Measurements from ENCODE around the gene DNAJC18. TPM values are rescaled to one million over a fixed set of nuclear protein-coding genes. Genes with fewer than 3 reads are reported as not detected.

The DNAJC18 gene
- total and polyA plus RNA-seq, 8 donors, result under 0.01 to 12.1 (median 2.3) TPM; not detected in 1

DNA sequence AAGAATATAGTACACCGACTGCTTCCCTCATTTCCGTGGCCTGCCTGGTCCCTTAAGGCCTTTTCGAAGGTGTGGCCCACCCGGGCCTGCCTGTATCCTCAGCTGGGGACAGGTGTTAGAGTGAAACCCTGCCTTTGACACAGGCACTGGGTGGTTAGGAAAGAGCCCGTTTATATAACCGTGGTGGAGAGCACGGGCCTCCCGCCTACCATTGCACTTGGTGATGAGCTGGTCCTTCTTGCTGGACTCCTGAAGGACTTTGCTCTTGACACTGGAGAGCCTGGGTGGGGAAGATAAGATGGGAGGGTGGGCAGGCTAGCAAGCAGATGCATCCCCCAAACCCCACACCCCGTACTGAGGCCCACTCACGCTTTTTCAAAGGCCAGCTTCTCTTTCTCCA is 37.8 kb downstream of the DNAJC18 start:
- TF ChIP-seq, protein P1, sequence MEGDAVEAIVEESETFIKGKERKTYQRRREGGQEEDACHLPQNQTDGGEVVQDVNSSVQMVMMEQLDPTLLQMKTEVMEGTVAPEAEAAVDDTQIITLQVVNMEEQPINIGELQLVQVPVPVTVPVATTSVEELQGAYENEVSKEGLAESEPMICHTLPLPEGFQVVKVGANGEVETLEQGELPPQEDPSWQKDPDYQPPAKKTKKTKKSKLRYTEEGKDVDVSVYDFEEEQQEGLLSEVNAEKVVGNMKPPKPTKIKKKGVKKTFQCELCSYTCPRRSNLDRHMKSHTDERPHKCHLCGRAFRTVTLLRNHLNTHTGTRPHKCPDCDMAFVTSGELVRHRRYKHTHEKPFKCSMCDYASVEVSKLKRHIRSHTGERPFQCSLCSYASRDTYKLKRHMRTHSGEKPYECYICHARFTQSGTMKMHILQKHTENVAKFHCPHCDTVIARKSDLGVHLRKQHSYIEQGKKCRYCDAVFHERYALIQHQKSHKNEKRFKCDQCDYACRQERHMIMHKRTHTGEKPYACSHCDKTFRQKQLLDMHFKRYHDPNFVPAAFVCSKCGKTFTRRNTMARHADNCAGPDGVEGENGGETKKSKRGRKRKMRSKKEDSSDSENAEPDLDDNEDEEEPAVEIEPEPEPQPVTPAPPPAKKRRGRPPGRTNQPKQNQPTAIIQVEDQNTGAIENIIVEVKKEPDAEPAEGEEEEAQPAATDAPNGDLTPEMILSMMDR (IDR thresholded peaks at IDR 0.05), result no peak
- no peak for TF ChIP-seq POLR2AphosphoS5 (IDR thresholded peaks at IDR 0.05)
- intact Hi-C loops (cut with DNase I; ENCODE audit: low total_unique reads), result no loop called here
- Histone ChIP-seq H3K27me3 (no peaks in the 10 kb centered on the region), H3K4me3 (no peak overlapping the region), H3K9me3 (no peaks in the 10 kb centered on the region), H3K4me1 (peaks cover 10 to 16% (median 15%) of the 10 kb centered on the region in 4 donors), H3K27ac (no peak overlapping the region), H3K36me3 (peaks cover 0 to 3% (median 0%) of the 10 kb centered on the region in 4 donors)
- 86 to 92% (median 90%) methylated on average over 7 to 10 of the region's 10 CpGs for WGBS, 5 donors
- no peak for DNase-seq

DNA sequence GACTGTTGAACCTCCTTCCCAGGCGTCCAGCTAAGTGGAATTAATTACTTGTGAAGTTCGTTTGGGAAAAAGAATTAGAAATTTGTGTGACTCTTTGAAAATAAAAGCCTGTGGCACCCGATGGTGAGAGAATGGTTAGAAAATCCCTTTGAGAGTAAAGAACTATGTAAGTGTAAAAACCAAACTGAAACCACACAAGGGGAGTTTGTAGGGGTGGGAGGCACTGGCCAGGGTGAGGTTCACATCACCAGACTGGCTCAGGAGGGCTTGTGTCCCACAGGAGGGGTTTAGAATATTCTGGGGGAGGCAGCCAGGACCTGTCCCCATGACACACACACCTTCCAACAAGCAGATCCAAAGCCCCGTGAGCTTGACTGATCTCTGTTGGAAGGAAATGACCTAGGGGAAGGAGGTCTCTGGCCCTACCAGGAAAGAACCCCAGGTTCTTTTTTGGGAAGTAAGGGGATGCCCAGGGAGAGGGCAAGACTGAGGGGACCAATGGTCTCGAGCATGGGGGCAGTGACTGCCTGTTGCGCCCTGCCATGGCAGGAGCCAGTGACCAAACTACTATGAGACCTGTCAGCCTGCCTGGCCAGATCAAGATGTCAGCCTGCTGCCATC is 39.7 kb downstream of the DNAJC18 start:
- Histone ChIP-seq H3K4me3 (no peak overlapping the region), H3K9me3 (no peaks in the 10 kb centered on the region), H3K27me3 (peaks cover 0 to 11% (median 0%) of the 10 kb centered on the region in 3 donors), H3K27ac (no peak overlapping the region), H3K4me1 (peaks cover 14 to 25% (median 19%) of the 10 kb centered on the region in 4 donors), H3K36me3 (peaks cover 0 to 3% (median 0%) of the 10 kb centered on the region in 4 donors)
- intact Hi-C loops (cut with DNase I; ENCODE audit: low total_unique reads), result no loop called here
- TF ChIP-seq POLR2A (IDR thresholded peaks at IDR 0.05), result no peak
- no peak for TF ChIP-seq EP300 (IDR thresholded peaks at IDR 0.05)
- TF ChIP-seq POLR2AphosphoS5 (IDR thresholded peaks at IDR 0.05), result no peak
- TF ChIP-seq, protein P1 (IDR thresholded peaks at IDR 0.05), result no peak
- no peak for DNase-seq
- 78 to 87% (median 83%) methylated on average over 6 of the region's 6 CpGs for WGBS, 5 donors

DNA sequence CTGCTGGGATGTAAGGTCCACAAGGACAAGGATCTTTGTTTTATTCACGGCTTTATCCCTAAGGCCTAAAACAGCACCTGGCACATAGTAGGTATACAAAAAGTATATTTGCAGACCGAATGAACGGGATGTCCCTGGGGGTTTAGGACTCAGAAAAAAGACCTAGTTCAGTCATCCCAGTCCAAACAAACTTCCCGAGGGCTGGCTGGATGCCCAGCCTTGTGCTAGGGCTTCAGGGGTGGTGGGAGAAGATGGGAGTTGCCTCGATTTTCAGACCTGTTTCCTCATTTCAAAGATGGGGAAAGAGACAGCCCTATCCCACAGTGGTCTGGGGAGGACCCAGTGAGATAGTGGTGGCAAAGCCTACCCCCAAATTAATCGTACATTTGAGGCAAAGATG is 41.4 kb downstream of the DNAJC18 start:
- peaks cover 0 to 3% (median 0%) of the 10 kb centered on the region in 4 donors for H3K36me3 ChIP-seq
- 35 to 41% (median 38%) methylated on average over 6 of the region's 6 CpGs for WGBS, 5 donors
- no peaks in the 10 kb centered on the region for H3K9me3 ChIP-seq
- DNase-seq, result no peak
- H3K4me3 ChIP-seq, result no peak overlapping the region
- no peak overlapping the region for H3K27ac ChIP-seq
- no peak for TF ChIP-seq POLR2AphosphoS5 (IDR thresholded peaks at IDR 0.05)
- TF ChIP-seq EP300 (IDR thresholded peaks at IDR 0.05), result no peak
- TF ChIP-seq, protein P1 (IDR thresholded peaks at IDR 0.05), result no peak
- TF ChIP-seq POLR2A (IDR thresholded peaks at IDR 0.05), result no peak
- intact Hi-C loops (cut with DNase I; ENCODE audit: low total_unique reads), result no loop called here
- H3K4me1 ChIP-seq, result peaks cover 2 to 30% (median 25%) of the 10 kb centered on the region in 4 donors
- peaks cover 0 to 28% (median 0%) of the 10 kb centered on the region in 3 donors for H3K27me3 ChIP-seq

DNA sequence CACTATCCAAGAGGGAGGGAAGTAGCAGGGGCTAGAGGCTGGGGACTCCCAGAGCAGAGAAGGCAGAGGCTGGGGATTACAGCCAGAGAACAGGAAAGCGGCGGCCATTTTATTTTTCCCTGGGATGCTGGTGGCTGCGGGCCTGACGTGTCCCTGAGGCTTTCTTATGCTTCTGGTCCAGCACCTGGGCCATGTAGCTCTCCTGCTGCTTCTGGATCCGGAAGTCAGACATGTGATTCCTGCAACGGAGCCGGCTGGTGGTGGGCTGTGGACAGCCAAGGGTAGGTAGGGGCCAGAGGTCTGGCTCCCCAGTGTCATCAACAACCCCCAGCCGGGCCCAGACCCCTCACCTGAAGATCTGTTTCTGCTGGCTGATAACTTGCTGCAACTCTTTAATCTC is 42.6 kb downstream of the DNAJC18 start:
- Histone ChIP-seq H3K9me3 (no peaks in the 10 kb centered on the region), H3K4me3 (no peak overlapping the region), H3K4me1 (peaks cover 8 to 40% (median 36%) of the 10 kb centered on the region in 4 donors), H3K27ac (no peak overlapping the region), H3K27me3 (peaks cover 0 to 40% (median 0%) of the 10 kb centered on the region in 3 donors), H3K36me3 (peaks cover 0 to 3% (median 0%) of the 10 kb centered on the region in 4 donors)
- WGBS, 5 donors, result 88 to 97% (median 92%) methylated on average over 7 to 8 of the region's 8 CpGs
- DNase-seq, result no peak
- intact Hi-C loops (cut with DNase I; ENCODE audit: low total_unique reads), result no loop called here
- TF ChIP-seq POLR2AphosphoS5 (IDR thresholded peaks at IDR 0.05) (no peak), POLR2A (IDR thresholded peaks at IDR 0.05) (no peak), EP300 (IDR thresholded peaks at IDR 0.05) (no peak)
- TF ChIP-seq, protein P1 (IDR thresholded peaks at IDR 0.05), result no peak
